Fibroblast of villous mesenchyme (primary cell): Measurements from ENCODE around the gene SHC2. TPM values are rescaled to one million over a fixed set of nuclear protein-coding genes. Genes with fewer than 3 reads are reported as not detected.

Source experiments
- DNase-seq: peaks from one replicate; pipeline ENCODE4 v3.0.0-alpha.2; 2010; ENCODE audit warnings: low read depth
- H3K4me3 ChIP-seq: 2 replicates; pipeline ENCODE4 v1.5.1; 2011; ENCODE audit warnings: low read depth, mild to moderate bottlenecking, low read length
- CTCF ChIP-seq: IDR thresholded peaks from 2 replicates; pipeline ENCODE4 v1.5.1; 2012; ENCODE audit warnings: low read depth, mild to moderate bottlenecking, low read length; ENCODE audit not compliant: insufficient read depth
- total RNA-seq: library from RNA; depleted of rRNA; stranded (reverse); fragments of >200 nt; gene quantifications from 2 replicates; pipeline ENCODE4 v1.2.3, GENCODE V29; 2012

Gene SHC2
- total RNA-seq, result 0.32 and 0.43 TPM in 2 replicates

- peak within 1 kb of the TSS; percentile 73 for H3K4me3 ChIP-seq
- no peak for TF ChIP-seq CTCF
These were observed at the start of gene SHC2 for GRCh38 chr19:460877-461720. Gene SHC2, minus strand, starts transcription at chr19:461033. Its CDS starts 37 bp downstream, at chr19:460996.

GRCh38 chr19:508204-509150 is 47.6 kb upstream of the SHC2 start:
- H3K4me3 ChIP-seq, result peak overlapping the region; percentile 91
- no peak for TF ChIP-seq CTCF

More at GRCh38 chr19:460877-461720, at the start of gene SHC2:
- no peak for DNase-seq

GRCh38 chr19:507286-508203 is 46.7 kb upstream of the SHC2 start, which contains the start of gene TPGS1:
Gene TPGS1, plus strand, starts transcription at chr19:507497. Its CDS starts 10 bp downstream, at chr19:507507.
- TF ChIP-seq CTCF, result no peak
- peak within 1 kb of the TSS; percentile 91 for H3K4me3 ChIP-seq
- peak; percentile 100 for DNase-seq

More at GRCh38 chr19:508204-509150, 47.6 kb upstream of the SHC2 start:
- DNase-seq, result no peak

- DNase-seq, result peak; percentile 91
- H3K4me3 ChIP-seq, result peak overlapping the region; percentile 91
- peak; percentile 74 for TF ChIP-seq CTCF
These were observed 45.8 kb upstream of the SHC2 start for GRCh38 chr19:506404-507285.

- no peak for DNase-seq
- TF ChIP-seq CTCF, result no peak
These were observed 43.8 kb upstream of the SHC2 start for GRCh38 chr19:504616-505015.

More at GRCh38 chr19:504616-505015, 43.8 kb upstream of the SHC2 start:
- H3K4me3 ChIP-seq, result no peak overlapping the region
